CD4-positive, alpha-beta T cell (primary cell): ENCODE data around the gene KARS1. TPM values are rescaled to one million over a fixed set of nuclear protein-coding genes. Genes with fewer than 3 reads are reported as not detected.
A peak's percentile ranks its signal among the peaks of the same experiment; 100 is the strongest.

Experiments used
- ATAC-seq: fragments of 200-7000 bp; cut with Tn5 transposase; one replicate; pipeline ENCODE4 v1.10.0; 2022; ENCODE audit warnings: mild to moderate bottlenecking; ENCODE audit not compliant: poor library complexity
- CTCF ChIA-PET: fragments of 350-600 bp; sonication (Branson Sonifier 250); formaldehyde crosslinking; loops from one replicate; lab custom pipeline; 2021; ENCODE audit warnings: antibody characterized with exemption, inconsistent platforms; lab: Charles Lee
- POLR2A ChIA-PET: fragments of 350-600 bp; sonication (Branson Sonifier 250); formaldehyde crosslinking; loops from one replicate; lab custom pipeline; 2021; ENCODE audit warnings: antibody characterized with exemption, inconsistent platforms; lab: Charles Lee
- DNase-seq, 14 experiments: peaks; one replicate each; pipeline ENCODE4 v3.0.0-alpha.2; 2013 to 2020; ENCODE audit warnings: mixed read lengths in 2 of 14
- H3K27ac ChIP-seq, 2 donors: one replicate each; pipeline versions ENCODE4 v1.5.1 to v1.7.0; 2013; ENCODE audit warnings: low read length in 2 of 2, low read depth in 1 of 2, mild to moderate bottlenecking in 1 of 2
- H3K27me3 ChIP-seq, 2 experiments: 1 replicate in 1 of 2; 2 replicates in 1 of 2; pipeline versions ENCODE4 v1.6.1 to v1.7.0; 2013; ENCODE audit warnings: low read length in 2 of 2, control low read depth in 1 of 2, mild to moderate bottlenecking in 1 of 2, moderate library complexity in 1 of 2; ENCODE audit not compliant: insufficient read depth in 2 of 2, control insufficient read depth in 1 of 2
- H3K36me3 ChIP-seq: one replicate; pipeline ENCODE4 v1.6.1; 2013; ENCODE audit warnings: low read length, control low read depth; ENCODE audit not compliant: insufficient read depth
- H3K4me1 ChIP-seq: one replicate; pipeline ENCODE4 v1.6.1; 2013; ENCODE audit warnings: low read length, control low read depth; ENCODE audit not compliant: insufficient read depth
- H3K4me3 ChIP-seq: one replicate; pipeline ENCODE4 v1.5.1; 2013; ENCODE audit warnings: mild to moderate bottlenecking, low read length, moderate library complexity
- H3K9me3 ChIP-seq, 2 experiments: 1 replicate in 1 of 2; 2 replicates in 1 of 2; pipeline versions ENCODE4 v1.6.1 to v1.7.0; 2013; ENCODE audit warnings: low read length in 2 of 2, mild to moderate bottlenecking in 2 of 2, control low read depth in 1 of 2, moderate library complexity in 1 of 2; ENCODE audit not compliant: control insufficient read depth in 1 of 2, insufficient read depth in 1 of 2
- H3K27ac Mint-ChIP-seq: one replicate; pipeline ENCODE4 v1.8.0; 2020; ENCODE audit warnings: mixed read lengths
- H3K27me3 Mint-ChIP-seq: one replicate; pipeline ENCODE4 v1.8.0; 2021; ENCODE audit warnings: mixed read lengths
- H3K36me3 Mint-ChIP-seq: one replicate; pipeline ENCODE4 v1.8.0; 2021; ENCODE audit warnings: low read depth, mixed read lengths
- H3K4me1 Mint-ChIP-seq: one replicate; pipeline ENCODE4 v1.8.0; 2021; ENCODE audit warnings: low read depth, mixed read lengths
- H3K4me3 Mint-ChIP-seq: one replicate; pipeline ENCODE4 v1.8.0; 2020; ENCODE audit warnings: mild to moderate bottlenecking, mixed read lengths
- H3K9me3 Mint-ChIP-seq: one replicate; pipeline ENCODE4 v1.8.0; 2020; ENCODE audit warnings: mixed read lengths
- CTCF ChIP-seq: fragments of 200-600 bp; IDR thresholded peaks from one replicate; pipeline ENCODE4 v1.8.0; 2022; ENCODE audit warnings: antibody characterized with exemption, mild to moderate bottlenecking
- intact Hi-C, 2 experiments: fragments of 100-400 bp; cut with DNase I in 1 of 2; cut with micrococcal nuclease in 1 of 2; formaldehyde crosslinking; loops; one replicate each; pipeline versions ENCODE4 v1.15.1 to v1.9.0; 2023 to 2025; cut with DNase I, micrococcal nuclease
- total RNA-seq, 174 experiments: library from RNA in 2 of 174; stranded (reverse) in 2 of 174; gene quantifications; one replicate each; pipeline ENCODE4 v1.2.3 and lab custom pipeline; 2021 to 2026

Gene KARS1
- total RNA-seq, 2 experiments from 2014 or later = 151 to 153 TPM

GRCh38 chr16:75635036-75635435 is 12.4 kb downstream of the KARS1 start:
- H3K9me3 ChIP-seq = no peaks in the 10 kb centered on the region
- intact Hi-C loops = no loop called here
- Mint-ChIP-seq H3K36me3 (peaks cover 98% of the 10 kb centered on the region), H3K9me3 (no peaks in the 10 kb centered on the region), H3K27me3 (no peaks in the 10 kb centered on the region), H3K4me3 (no peak overlapping the region), H3K27ac (no peak overlapping the region), H3K4me1 (no peaks in the 10 kb centered on the region)
- H3K27ac ChIP-seq = no peak overlapping the region
- no peaks in the 10 kb centered on the region for H3K27me3 ChIP-seq
- CTCF ChIA-PET = no interaction called here
- POLR2A ChIA-PET = no interaction called here
- no peaks in the 10 kb centered on the region for H3K4me1 ChIP-seq
- peaks cover 90% of the 10 kb centered on the region for H3K36me3 ChIP-seq
- ATAC-seq = no peak
- H3K4me3 ChIP-seq = no peak overlapping the region
- no peak for TF ChIP-seq CTCF
- no peak for DNase-seq

GRCh38 chr16:75632857-75633256 is 14.6 kb downstream of the KARS1 start:
- no peak overlapping the region for H3K4me3 ChIP-seq
- CTCF ChIA-PET = interaction anchor here (0.9 kb wide), 1 partner anchor 16 kb away, joined by 5 read pairs; no protein-coding TSS in a partner anchor
- no peaks in the 10 kb centered on the region for H3K27me3 ChIP-seq
- no peaks in the 10 kb centered on the region for H3K9me3 ChIP-seq
- H3K9me3 Mint-ChIP-seq = no peaks in the 10 kb centered on the region
- ATAC-seq = no peak
- peak overlapping the region; percentile 7 for H3K4me3 Mint-ChIP-seq
- POLR2A ChIA-PET = interaction anchor here (3.6 to 4.7 kb wide), 2 partner anchors 10 to 15 kb away, joined by 18 to 26 read pairs; partner anchors contain the start of genes ADAT1, KARS1 and TERF2IP
- TF ChIP-seq CTCF = no peak
- peaks cover 94% of the 10 kb centered on the region for H3K36me3 ChIP-seq
- no peaks in the 10 kb centered on the region for H3K27me3 Mint-ChIP-seq
- peaks cover 98% of the 10 kb centered on the region for H3K36me3 Mint-ChIP-seq
- DNase-seq = no peak
- intact Hi-C loops = no loop called here
- peaks cover 16% of the 10 kb centered on the region for H3K4me1 ChIP-seq
- H3K27ac ChIP-seq = no peak overlapping the region
- H3K4me1 Mint-ChIP-seq = peaks cover 17% of the 10 kb centered on the region
- no peak overlapping the region for H3K27ac Mint-ChIP-seq

GRCh38 chr16:75630052-75630451 is 17.4 kb downstream of the KARS1 start:
- H3K9me3 ChIP-seq = no peaks in the 10 kb centered on the region
- no peak overlapping the region for H3K27ac ChIP-seq
- Mint-ChIP-seq H3K4me3 (no peak overlapping the region), H3K27ac (peak overlapping the region; percentile 79), H3K27me3 (no peaks in the 10 kb centered on the region), H3K9me3 (no peaks in the 10 kb centered on the region), H3K36me3 (peaks cover 95% of the 10 kb centered on the region), H3K4me1 (peaks cover 41% of the 10 kb centered on the region)
- DNase-seq (no peak), ATAC-seq (no peak)
- ChIA-PET CTCF (no interaction called here), POLR2A (interaction anchor here (1.1 to 4.7 kb wide), 3 partner anchors 8 to 18 kb away, joined by 4 to 26 read pairs (median 18); partner anchors contain the start of genes ADAT1, KARS1 and TERF2IP)
- peaks cover 92% of the 10 kb centered on the region for H3K36me3 ChIP-seq
- no peak for TF ChIP-seq CTCF
- H3K27me3 ChIP-seq = no peaks in the 10 kb centered on the region
- intact Hi-C loops = no loop called here
- no peak overlapping the region for H3K4me3 ChIP-seq
- peaks cover 32% of the 10 kb centered on the region for H3K4me1 ChIP-seq
